GM23248 (cell line): Measurements from ENCODE around the gene HOXC6. TPM values are rescaled to one million over a fixed set of nuclear protein-coding genes. Genes with fewer than 3 reads are reported as not detected.
A peak's percentile ranks its signal among the peaks of the same experiment; 100 is the strongest.

Experiments used
- DNase-seq: peaks from one replicate; pipeline ENCODE4 v3.0.0-alpha.2; 2015
- H2AFZ ChIP-seq: fragments of 200-600 bp; sonication (generic); 2 replicates; pipeline ENCODE4 v1.6.1; 2016; ENCODE audit warnings: antibody characterized with exemption
- H3F3A ChIP-seq: fragments of 200-600 bp; sonication (generic); 2 replicates; pipeline ENCODE4 v1.6.1; 2016; ENCODE audit warnings: mild to moderate bottlenecking, antibody characterized with exemption, mixed run types; ENCODE audit not compliant: insufficient read depth
- H3K27ac ChIP-seq: fragments of 200-600 bp; sonication (generic); 2 replicates; pipeline ENCODE4 v1.5.1; 2016; ENCODE audit warnings: mild to moderate bottlenecking
- H3K27me3 ChIP-seq: fragments of 200-600 bp; sonication (generic); replicated peaks from 2 replicates; pipeline ENCODE4 v1.6.1; 2016; ENCODE audit warnings: mild to moderate bottlenecking; ENCODE audit not compliant: insufficient read depth
- H3K36me3 ChIP-seq: fragments of 200-600 bp; sonication (generic); 2 replicates; pipeline ENCODE4 v1.6.1; 2016; ENCODE audit warnings: low read depth, mild to moderate bottlenecking
- H3K4me1 ChIP-seq: fragments of 200-600 bp; sonication (generic); 2 replicates; pipeline ENCODE4 v1.6.1; 2016; ENCODE audit warnings: mild to moderate bottlenecking; ENCODE audit not compliant: insufficient read depth
- H3K4me2 ChIP-seq: fragments of 200-600 bp; sonication (generic); one replicate; pipeline ENCODE4 v1.6.1; 2016; ENCODE audit warnings: mild to moderate bottlenecking; ENCODE audit not compliant: unreplicated experiment
- H3K4me3 ChIP-seq: fragments of 200-600 bp; sonication (generic); 2 replicates; pipeline ENCODE4 v1.5.1; 2016; ENCODE audit warnings: mild to moderate bottlenecking
- H3K79me2 ChIP-seq: fragments of 200-600 bp; sonication (generic); 2 replicates; pipeline ENCODE4 v1.6.1; 2016; ENCODE audit warnings: mild to moderate bottlenecking; ENCODE audit not compliant: insufficient read depth
- H3K9ac ChIP-seq: fragments of 200-600 bp; sonication (generic); 2 replicates; pipeline ENCODE4 v1.6.1; 2016; ENCODE audit warnings: mild to moderate bottlenecking
- H3K9me2 ChIP-seq: fragments of 200-600 bp; sonication (generic); 2 replicates; pipeline ENCODE4 v1.6.1; 2016; ENCODE audit warnings: mixed run types, mild to moderate bottlenecking, moderate library complexity; ENCODE audit not compliant: insufficient read depth
- H3K9me3 ChIP-seq: fragments of 200-600 bp; sonication (generic); one replicate; pipeline ENCODE4 v1.6.1; 2017; ENCODE audit warnings: low read depth
- H4K20me1 ChIP-seq: fragments of 200-600 bp; sonication (generic); 2 replicates; pipeline ENCODE4 v1.6.0; 2016; ENCODE audit not compliant: insufficient read depth
- EZH2 ChIP-seq: fragments of 200-600 bp; sonication (generic); IDR thresholded peaks from 2 replicates; pipeline ENCODE4 v1.6.1; 2018; ENCODE audit warnings: antibody characterized with exemption, mild to moderate bottlenecking; ENCODE audit not compliant: insufficient read depth, poor library complexity, severe bottlenecking
- EZH2phosphoT487 ChIP-seq: fragments of 200-600 bp; sonication (generic); IDR thresholded peaks from 2 replicates; pipeline ENCODE4 v1.6.1; 2018; ENCODE audit warnings: antibody characterized with exemption, moderate library complexity, mild to moderate bottlenecking, low read depth; ENCODE audit not compliant: insufficient read depth
- WGBS, 2 experiments: methylation state at CpG; one replicate each; pipeline ENCODE4 v1.1.6; 2015 to 2017; ENCODE audit warnings: low lambda C conversion rate in 2 of 2, low coverage in 1 of 2; ENCODE audit errors: missing lambda C conversion rate in 2 of 2; 5-methylcytosine and 5-hydroxymethylcytosine counted together
- in situ Hi-C: fragments of 300-500 bp; cut with MboI; formaldehyde crosslinking; loops from 2 replicates; pipeline ENCODE4 v1.15.0; 2020
- polyA plus RNA-seq: library from polyadenylated mRNA; unstranded; fragments of >200 nt; fragmentation: Nextera tagmentation; extraction: Ambion mirVana; gene quantifications from 2 replicates; pipeline ENCODE4 v1.2.1, GENCODE V29; 2016
- total RNA-seq: library from RNA; depleted of rRNA; stranded (reverse); fragments of >200 nt; shearing (Covaris generic); gene quantifications from 2 replicates; pipeline ENCODE4 v1.2.3, GENCODE V29; 2014

The HOXC6 gene
- total and polyA plus RNA-seq, 2 experiments from 2014 or later, result 3.6 to 20.5 TPM

GRCh38 chr12:54022960-54023884, 5.0 kb upstream of the HOXC6 start:
- Histone ChIP-seq H3K4me1 (peaks cover 75% of the 10 kb centered on the region), H3K27ac (peak overlapping the region; percentile 99)
- WGBS, 2 experiments, result 37 to 49% methylated on average over 8 of the region's 8 CpGs

GRCh38 chr12:54024127-54024526, 4.1 kb upstream of the HOXC6 start:
- Histone ChIP-seq H3K4me2 (peak overlapping the region; percentile 94), H3K27me3 (no peaks in the 10 kb centered on the region), H3K27ac (peak overlapping the region; percentile 99), H3K9me3 (no peaks in the 10 kb centered on the region), H3K9ac (peak overlapping the region; percentile 97), H2AFZ (peak overlapping the region; percentile 47), H3K79me2 (peaks cover 100% of the 10 kb centered on the region), H3K4me1 (peaks cover 75% of the 10 kb centered on the region), H4K20me1 (no peaks in the 10 kb centered on the region), H3F3A (peaks cover 28% of the 10 kb centered on the region; the same call in 1 of the 2 replicates), H3K36me3 (no peaks in the 10 kb centered on the region), H3K9me2 (no peaks in the 10 kb centered on the region), H3K4me3 (peak overlapping the region; percentile 77)
- in situ Hi-C loops, result loop anchor here (10.0 kb wide), 1 partner anchor 171 kb away; no protein-coding TSS in a partner anchor
- WGBS, 2 experiments, result 2% methylated on average over 17 of the region's 17 CpGs
- no peak for TF ChIP-seq EZH2
- no peak; the same call in 1 of the 2 replicates for TF ChIP-seq EZH2phosphoT487
- peak; percentile 75 for DNase-seq

More at GRCh38 chr12:54022960-54023884, 5.0 kb upstream of the HOXC6 start:
- peak overlapping the region; percentile 47; the same call in 1 of the 2 replicates for H2AFZ ChIP-seq
- no peaks in the 10 kb centered on the region for H3K9me3 ChIP-seq
- TF ChIP-seq EZH2phosphoT487 (no peak), EZH2 (no peak)
- in situ Hi-C loops, result loop anchor here (10.0 kb wide), 1 partner anchor 172 kb away; no protein-coding TSS in a partner anchor
- DNase-seq, result peak; percentile 41
- peak overlapping the region; percentile 77 for H3K4me3 ChIP-seq
- peak overlapping the region; percentile 97 for H3K9ac ChIP-seq
- peak overlapping the region; percentile 94 for H3K4me2 ChIP-seq
- H3K79me2 ChIP-seq, result peaks cover 100% of the 10 kb centered on the region
- no peaks in the 10 kb centered on the region for H3K36me3 ChIP-seq
- no peaks in the 10 kb centered on the region for H3K27me3 ChIP-seq
- H3F3A ChIP-seq, result peaks cover 28% of the 10 kb centered on the region; the same call in 1 of the 2 replicates
- H4K20me1 ChIP-seq, result no peaks in the 10 kb centered on the region
- no peaks in the 10 kb centered on the region for H3K9me2 ChIP-seq

GRCh38 chr12:54024581-54025305, 3.5 kb upstream of the HOXC6 start:
- peaks cover 75% of the 10 kb centered on the region for H3K4me1 ChIP-seq
- peak overlapping the region; percentile 94 for H3K4me2 ChIP-seq
- peaks cover 99% of the 10 kb centered on the region for H3K79me2 ChIP-seq
- DNase-seq, result peak; percentile 48
- TF ChIP-seq EZH2 (no peak), EZH2phosphoT487 (no peak)
- peak overlapping the region; percentile 47 for H2AFZ ChIP-seq
- H3K9ac ChIP-seq, result peak overlapping the region; percentile 97
- H3K27me3 ChIP-seq, result no peaks in the 10 kb centered on the region
- in situ Hi-C loops, result loop anchor here (10.0 kb wide), 1 partner anchor 170 kb away; no protein-coding TSS in a partner anchor
- H3K36me3 ChIP-seq, result no peaks in the 10 kb centered on the region
- H3K27ac ChIP-seq, result peak overlapping the region; percentile 99
- no peaks in the 10 kb centered on the region for H4K20me1 ChIP-seq
- H3K9me3 ChIP-seq, result no peaks in the 10 kb centered on the region
- H3K9me2 ChIP-seq, result no peaks in the 10 kb centered on the region
- WGBS, 2 experiments, result 4 to 8% methylated on average over 4 to 5 of the region's 5 CpGs
- H3F3A ChIP-seq, result peaks cover 28% of the 10 kb centered on the region; the same call in 1 of the 2 replicates
- peak overlapping the region; percentile 77 for H3K4me3 ChIP-seq
